Measurements from ENCODE around the gene TRPV5.

TRPV5 gene

GRCh38 chr7:142868986-142869415, 64.5 kb downstream of the TRPV5 start:
- DNase-seq = no peak

DNA sequence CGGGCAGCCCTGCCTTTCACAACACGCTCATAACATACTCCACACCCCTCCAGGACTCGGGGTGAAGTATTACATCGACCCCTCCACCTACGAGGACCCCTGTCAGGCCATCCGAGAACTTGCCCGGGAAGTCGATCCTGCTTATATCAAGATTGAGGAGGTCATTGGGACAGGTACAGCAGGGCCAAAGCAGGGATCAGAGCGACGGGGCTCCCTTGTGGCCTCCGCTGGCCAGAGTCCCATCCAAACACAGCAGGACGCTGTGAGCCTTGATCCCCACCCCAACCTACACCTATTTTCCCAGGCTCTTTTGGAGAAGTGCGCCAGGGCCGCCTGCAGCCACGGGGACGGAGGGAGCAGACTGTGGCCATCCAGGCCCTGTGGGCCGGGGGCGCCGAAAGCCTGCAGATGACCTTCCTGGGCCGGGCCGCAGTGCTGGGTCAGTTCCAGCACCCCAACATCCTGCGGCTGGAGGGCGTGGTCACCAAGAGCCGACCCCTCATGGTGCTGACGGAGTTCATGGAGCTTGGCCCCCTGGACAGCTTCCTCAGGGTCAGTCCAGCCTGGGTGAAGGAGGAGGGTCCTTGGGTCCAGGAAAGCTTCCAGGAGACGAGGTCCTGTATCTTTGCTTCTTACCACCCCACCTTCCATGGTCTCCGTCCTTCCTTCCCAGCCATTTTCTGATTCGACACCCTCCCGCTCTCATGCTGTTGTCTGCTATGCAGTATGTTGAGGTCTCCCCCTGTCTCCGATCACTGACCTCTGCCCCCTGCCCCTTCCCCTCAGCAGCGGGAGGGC, 65.2 kb downstream of the TRPV5 start:
- no peak for DNase-seq

GRCh38 chr7:142867398-142868187, 66.0 kb downstream of the TRPV5 start:
- DNase-seq = no peak

DNA sequence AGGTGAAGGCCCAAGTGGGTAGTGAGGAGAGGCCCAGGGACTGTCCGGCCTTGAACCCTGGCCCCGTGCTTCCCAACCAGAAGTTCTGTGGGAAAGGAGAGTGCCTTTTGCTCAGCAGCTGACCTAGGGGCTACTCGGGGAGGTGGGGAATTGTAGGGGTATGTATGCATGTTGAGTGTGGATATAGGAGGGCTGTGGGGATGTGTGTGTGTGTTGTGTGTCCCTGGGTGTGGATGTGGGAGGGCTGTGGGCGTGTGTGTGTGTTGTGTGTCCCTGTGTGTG, 66.5 kb downstream of the TRPV5 start:
- DNase-seq = no peak

GRCh38 chr7:142866361-142867096, 67.0 kb downstream of the TRPV5 start:
- DNase-seq = peak; percentile 28

GRCh38 chr7:142865766-142866165, 67.8 kb downstream of the TRPV5 start:
- no peak for DNase-seq

DNA sequence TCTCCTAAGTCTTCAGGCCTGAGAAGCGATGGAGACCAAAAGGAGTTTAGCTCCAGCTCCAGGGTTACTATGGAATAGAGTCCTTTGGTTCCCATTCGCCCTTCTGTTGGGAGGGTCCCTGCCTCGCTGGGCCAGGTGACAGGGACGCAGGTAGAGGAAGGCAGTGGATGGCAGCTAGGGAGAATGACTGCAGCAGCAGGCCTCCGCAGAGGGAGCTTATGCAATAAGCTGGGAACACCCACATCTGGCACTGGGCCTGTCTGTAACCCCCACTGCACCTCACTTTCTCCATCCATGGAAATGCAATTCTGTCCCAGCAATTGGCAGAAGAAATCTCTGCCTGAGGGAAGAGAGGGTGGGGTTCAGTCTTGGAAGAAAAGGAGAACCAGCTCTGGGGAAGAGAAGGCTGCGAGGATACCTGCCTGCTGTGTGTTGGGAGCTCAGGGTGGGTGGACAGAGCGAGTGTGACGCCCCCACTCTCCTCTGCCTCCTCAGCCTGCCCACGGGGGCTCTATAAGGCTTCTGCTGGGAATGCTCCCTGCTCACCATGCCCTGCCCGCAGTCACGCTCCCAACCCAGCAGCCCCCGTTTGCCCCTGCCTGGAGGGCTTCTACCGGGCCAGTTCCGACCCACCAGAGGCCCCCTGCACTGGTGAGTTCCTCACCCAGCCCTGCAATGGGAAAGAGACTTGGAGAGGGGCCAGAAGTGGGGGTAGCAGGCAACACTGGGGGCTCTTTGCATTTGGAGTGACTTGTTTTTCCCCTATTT, 68.4 kb downstream of the TRPV5 start:
- no peak for DNase-seq

DNA sequence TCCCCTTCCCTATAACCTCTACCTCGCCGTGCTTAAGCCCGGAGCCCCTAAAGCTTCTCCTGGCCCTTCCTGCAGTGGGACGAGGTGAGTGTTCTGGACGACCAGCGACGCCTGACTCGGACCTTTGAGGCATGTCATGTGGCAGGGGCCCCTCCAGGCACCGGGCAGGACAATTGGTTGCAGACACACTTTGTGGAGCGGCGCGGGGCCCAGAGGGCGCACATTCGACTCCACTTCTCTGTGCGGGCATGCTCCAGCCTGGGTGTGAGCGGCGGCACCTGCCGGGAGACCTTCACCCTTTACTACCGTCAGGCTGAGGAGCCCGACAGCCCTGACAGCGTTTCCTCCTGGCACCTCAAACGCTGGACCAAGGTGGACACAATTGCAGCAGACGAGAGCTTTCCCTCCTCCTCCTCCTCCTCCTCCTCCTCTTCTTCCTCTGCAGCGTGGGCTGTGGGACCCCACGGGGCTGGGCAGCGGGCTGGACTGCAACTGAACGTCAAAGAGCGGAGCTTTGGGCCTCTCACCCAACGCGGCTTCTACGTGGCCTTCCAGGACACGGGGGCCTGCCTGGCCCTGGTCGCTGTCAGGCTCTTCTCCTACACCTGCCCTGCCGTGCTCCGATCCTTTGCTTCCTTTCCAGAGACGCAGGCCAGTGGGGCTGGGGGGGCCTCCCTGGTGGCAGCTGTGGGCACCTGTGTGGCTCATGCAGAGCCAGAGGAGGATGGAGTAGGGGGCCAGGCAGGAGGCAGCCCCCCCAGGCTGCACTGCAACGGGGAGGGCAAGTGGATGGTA, 69.5 kb downstream of the TRPV5 start:
- DNase-seq = no peak

DNA sequence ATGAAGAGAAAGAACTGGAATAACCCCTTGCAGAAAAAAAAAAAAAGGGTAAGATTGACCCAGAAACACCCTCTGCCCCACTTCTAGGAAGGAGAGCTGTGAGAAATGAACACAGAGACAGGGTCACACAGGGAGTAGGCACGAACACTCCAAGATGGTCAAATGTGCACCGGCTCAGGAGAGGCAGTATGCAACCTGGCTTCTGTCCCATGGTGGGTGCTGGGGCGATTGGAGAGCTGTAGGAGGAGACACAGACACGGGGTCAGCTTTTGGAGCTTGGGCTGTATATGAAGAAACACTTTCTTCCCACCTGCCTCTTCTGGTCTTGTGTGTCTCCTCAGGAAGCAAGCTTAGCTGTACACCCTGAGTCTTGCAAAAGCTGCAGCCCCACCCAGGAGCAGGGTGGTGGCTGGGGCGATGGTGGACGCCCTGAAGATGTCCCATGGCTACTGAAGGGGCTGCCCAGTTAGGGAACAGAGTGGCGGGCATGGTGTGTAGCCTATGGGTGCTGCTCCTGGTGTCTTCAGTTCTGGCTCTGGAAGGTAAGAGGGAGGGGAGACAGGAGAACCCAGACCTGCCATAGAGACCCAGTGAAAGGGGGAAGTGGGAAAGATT, 70.7 kb downstream of the TRPV5 start:
- no peak for DNase-seq

DNA sequence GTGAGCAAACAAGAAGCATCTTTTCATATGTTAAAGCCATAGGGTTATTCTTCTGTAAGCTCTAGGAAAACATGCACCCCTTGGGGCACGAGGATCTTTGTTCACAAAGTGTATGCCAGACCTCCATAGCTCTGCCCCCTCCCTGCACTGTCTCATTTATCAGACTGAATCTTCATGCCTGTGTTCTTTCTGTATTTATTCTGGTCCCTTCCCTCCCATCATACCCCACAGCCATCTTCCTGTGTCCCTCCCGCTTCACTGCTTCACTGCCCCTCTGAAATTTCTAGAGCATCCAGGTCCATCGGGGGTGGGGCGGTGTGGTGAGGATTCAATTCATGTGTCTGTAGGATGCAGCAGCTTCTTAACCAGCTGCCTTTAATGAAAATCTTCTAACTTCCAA, 71.2 kb downstream of the TRPV5 start:
- DNase-seq = no peak

- DNase-seq = no peak
Observed at GRCh38 chr7:142860968-142861367, 72.6 kb downstream of the TRPV5 start.

GRCh38 chr7:142859829-142860228, 73.7 kb downstream of the TRPV5 start:
- no peak for DNase-seq

GRCh38 chr7:142859411-142859810, 74.1 kb downstream of the TRPV5 start:
- DNase-seq = no peak

Data from activated T-cell treated with anti-CD3 and anti-CD28 coated beads, Interleukin-2, amount 50 U/mL, for 1 hour (primary cell).